Mucosa of gallbladder (tissue), 1 donor: ENCODE results near the gene TM4SF1. TPM values are rescaled to one million over a fixed set of nuclear protein-coding genes. Genes with fewer than 3 reads are reported as not detected.

Experiments used
- DNase-seq: peaks from one replicate; pipeline ENCODE4 v3.0.0-alpha.2; 2020; ENCODE audit warnings: low spot score
- total RNA-seq: library from RNA; stranded (reverse); gene quantifications from one replicate; pipeline ENCODE4 v1.2.1, GENCODE V29; 2021
- donor health status: DM: no; HTN: no; CAD: no.

Gene TM4SF1
- 139 TPM for total RNA-seq

- peak; percentile 68 for DNase-seq
Measured at GRCh38 chr3:149377408-149378364, at the start of gene TM4SF1. TM4SF1 (minus strand) TSS chr3:149377649; CDS start chr3:149377547, 102 bp downstream.

- DNase-seq: no peak
Measured at GRCh38 chr3:149426325-149426724, 48.9 kb upstream of the TM4SF1 start.

- DNase-seq: no peak
Measured at GRCh38 chr3:149424918-149425317, 47.5 kb upstream of the TM4SF1 start.

GRCh38 chr3:149421764-149422163 lies 44.3 kb upstream of the TM4SF1 start:
- DNase-seq: no peak

GRCh38 chr3:149419816-149420215 lies 42.4 kb upstream of the TM4SF1 start:
- DNase-seq: no peak

- DNase-seq: no peak
Measured at GRCh38 chr3:149417727-149418126, 40.3 kb upstream of the TM4SF1 start.

- DNase-seq: no peak
Measured at GRCh38 chr3:149417174-149417573, 39.7 kb upstream of the TM4SF1 start.

- no peak for DNase-seq
Measured at GRCh38 chr3:149415484-149415883, 38.0 kb upstream of the TM4SF1 start.

- no peak for DNase-seq
Measured at GRCh38 chr3:149414557-149415231, 37.2 kb upstream of the TM4SF1 start.

- no peak for DNase-seq
Measured at GRCh38 chr3:149411583-149411982, 34.1 kb upstream of the TM4SF1 start.

- DNase-seq: no peak
Measured at GRCh38 chr3:149409351-149409750, 31.9 kb upstream of the TM4SF1 start.

- no peak for DNase-seq
Measured at GRCh38 chr3:149407898-149408297, 30.4 kb upstream of the TM4SF1 start.

GRCh38 chr3:149406244-149406752 lies 28.8 kb upstream of the TM4SF1 start:
- DNase-seq: no peak

GRCh38 chr3:149403443-149403842 lies 26.0 kb upstream of the TM4SF1 start:
- DNase-seq: no peak

GRCh38 chr3:149402481-149402880 lies 25.0 kb upstream of the TM4SF1 start:
- no peak for DNase-seq

- no peak for DNase-seq
Measured at GRCh38 chr3:149401926-149402310, 24.5 kb upstream of the TM4SF1 start.

GRCh38 chr3:149401212-149401925 lies 23.9 kb upstream of the TM4SF1 start:
- peak; percentile 63 for DNase-seq

GRCh38 chr3:149400645-149401044 lies 23.2 kb upstream of the TM4SF1 start:
- DNase-seq: no peak

GRCh38 chr3:149398296-149398695 lies 20.8 kb upstream of the TM4SF1 start:
- no peak for DNase-seq

- no peak for DNase-seq
Measured at GRCh38 chr3:149397528-149397927, 20.1 kb upstream of the TM4SF1 start.

GRCh38 chr3:149396476-149396875 lies 19.0 kb upstream of the TM4SF1 start:
- no peak for DNase-seq
